HCT116 (cell line): ENCODE measurements around the gene PPM1H.

Experiments
- CEBPB ChIP-seq: IDR thresholded peaks from 2 replicates; pipeline ENCODE4 v1.6.1; 2012; ENCODE audit warnings: low read depth
- CTCF ChIP-seq, 3 experiments: fragments of 200-600 bp in 1 of 3; sonication (generic) in 1 of 3; IDR thresholded peaks in 2 of 3; conservative IDR thresholded peaks in 1 of 3; 2 replicates each; pipeline ENCODE4 v1.5.1; 2012 to 2017; ENCODE audit warnings: low read depth in 2 of 3, low read length in 2 of 3, antibody characterized with exemption in 1 of 3, borderline replicate concordance in 1 of 3, control low read depth in 1 of 3, mild to moderate bottlenecking in 1 of 3, mixed read lengths in 1 of 3, mixed run types in 1 of 3, moderate library complexity in 1 of 3; ENCODE audit not compliant: insufficient read depth in 1 of 3
- EZH2 ChIP-seq: fragments of 200-600 bp; sonication (generic); IDR thresholded peaks from 2 replicates; pipeline ENCODE4 v1.6.1; 2017; ENCODE audit warnings: antibody characterized with exemption, mixed run types
- FOSL1 ChIP-seq: IDR thresholded peaks from 2 replicates; pipeline ENCODE4 v1.6.1; 2012; ENCODE audit warnings: low read depth
- JUND ChIP-seq: IDR thresholded peaks from 2 replicates; pipeline ENCODE4 v1.6.1; 2012
- POLR2AphosphoS5 ChIP-seq: IDR thresholded peaks from 2 replicates; pipeline ENCODE4 v1.6.1; 2011; ENCODE audit warnings: mild to moderate bottlenecking, low read depth, low read length, moderate library complexity
- REST ChIP-seq: IDR thresholded peaks from 2 replicates; pipeline ENCODE4 v1.6.1; 2012; ENCODE audit warnings: low read depth

DNA sequence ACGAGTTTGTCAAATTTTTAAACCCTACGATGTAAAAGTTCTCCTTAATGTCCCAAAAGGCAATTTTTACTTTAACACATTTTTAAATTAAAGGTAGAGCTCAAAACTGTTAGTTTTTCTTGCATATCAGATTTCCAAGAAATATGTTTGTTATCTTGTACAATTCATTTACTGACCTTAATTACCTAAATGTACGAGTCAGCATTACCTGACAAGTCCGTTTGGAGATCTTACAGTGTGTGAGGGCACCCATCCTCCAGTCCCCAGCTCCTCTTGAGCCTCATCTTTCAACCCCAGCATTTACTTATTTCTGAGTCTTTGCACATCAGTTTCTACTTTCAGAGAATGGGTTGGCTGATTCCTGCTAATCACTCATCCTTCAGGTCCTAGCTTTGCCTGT, 23.7 kb downstream of the PPM1H start:
- no peak for TF ChIP-seq FOSL1
- TF ChIP-seq EZH2: no peak
- TF ChIP-seq CTCF (IDR thresholded peaks at IDR 0.05 in 2 of 3, conservative IDR thresholded peaks at IDR 0.05 in 1 of 3; ENCODE audit: borderline replicate concordance in 1 of 3, insufficient read depth in 1 of 3, low read depth in 2 of 3, low read length in 2 of 3): no peak
- TF ChIP-seq REST: no peak
- no peak for TF ChIP-seq POLR2AphosphoS5
- no peak for TF ChIP-seq JUND
- no peak for TF ChIP-seq CEBPB
